AG09309 (cell line): ENCODE measurements around the gene PAOX.
"Not testable (repeated sequence)": the region's sequence is repeated elsewhere in the genome, so short reads cannot be mapped to it uniquely, and the experiment has no call there.

Source experiments
- DNase-seq: peaks from one replicate; pipeline ENCODE4 v3.0.0-alpha.2; 2010; ENCODE audit warnings: low read depth
- H3K4me3 ChIP-seq: 2 replicates; pipeline ENCODE4 v1.5.1; 2011; ENCODE audit warnings: mild to moderate bottlenecking, low read depth, low read length, moderate library complexity; ENCODE audit not compliant: control insufficient read depth
- TF ChIP-seq, protein P1 (sequence below): IDR thresholded peaks from 2 replicates; pipeline ENCODE4 v1.5.1; 2011; ENCODE audit warnings: mild to moderate bottlenecking, low read depth, low read length, inconsistent platforms; ENCODE audit not compliant: insufficient read depth, control insufficient read depth; ENCODE audit errors: missing control alignments

PAOX gene

DNA sequence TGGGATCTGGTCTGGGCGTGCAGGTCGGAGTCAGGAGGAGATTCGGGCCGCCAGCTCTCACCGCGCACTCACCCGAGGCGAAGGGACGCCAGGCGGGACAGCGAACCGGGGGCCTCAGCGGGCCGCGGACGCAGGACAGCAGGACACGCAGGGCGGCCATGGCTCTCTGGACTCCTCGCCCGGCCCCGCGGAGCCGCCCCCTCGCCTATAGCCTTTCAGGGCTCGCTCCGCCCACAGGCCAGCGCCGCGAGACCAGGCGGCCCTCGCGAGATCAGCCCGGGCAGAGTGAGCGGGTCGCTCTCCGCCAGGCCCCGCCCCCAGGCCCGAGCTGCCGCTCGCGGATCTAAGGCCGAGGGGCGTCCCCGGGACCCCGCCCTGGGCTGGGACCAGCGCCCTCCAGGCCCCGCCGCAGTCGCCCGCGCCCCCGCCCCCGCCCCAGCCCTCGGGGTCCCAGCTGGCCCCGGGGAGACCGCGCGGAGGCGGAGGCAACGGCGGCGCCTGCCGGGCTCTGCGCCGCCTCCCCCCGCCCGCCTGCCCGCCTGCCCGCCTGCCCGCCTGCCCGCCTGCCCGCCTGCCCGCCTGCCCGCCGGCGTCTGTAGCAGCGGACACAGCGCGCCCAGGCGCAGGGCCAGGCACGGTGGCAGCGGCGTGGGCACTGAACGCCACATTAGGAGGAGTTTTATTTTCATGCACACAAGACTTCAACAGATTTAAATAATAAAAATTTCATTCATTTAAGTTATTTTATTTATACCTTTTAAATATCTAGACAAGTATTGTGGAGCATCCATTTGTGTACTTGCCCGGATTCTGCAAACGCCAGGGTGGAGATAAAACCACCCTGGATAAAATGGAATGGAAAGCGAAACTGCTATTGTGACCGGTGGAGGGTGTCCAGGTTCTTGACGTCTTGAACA, 5.6 kb upstream of the PAOX start, which contains the start of gene ECHS1:
TSS of gene ECHS1 (minus strand) at position 181 of the 917 bp plus-strand sequence. CDS start at position 160, 21 bp downstream.
- H3K4me3 ChIP-seq: peak within 1 kb of the TSS; percentile 93
- TF ChIP-seq, protein P1, sequence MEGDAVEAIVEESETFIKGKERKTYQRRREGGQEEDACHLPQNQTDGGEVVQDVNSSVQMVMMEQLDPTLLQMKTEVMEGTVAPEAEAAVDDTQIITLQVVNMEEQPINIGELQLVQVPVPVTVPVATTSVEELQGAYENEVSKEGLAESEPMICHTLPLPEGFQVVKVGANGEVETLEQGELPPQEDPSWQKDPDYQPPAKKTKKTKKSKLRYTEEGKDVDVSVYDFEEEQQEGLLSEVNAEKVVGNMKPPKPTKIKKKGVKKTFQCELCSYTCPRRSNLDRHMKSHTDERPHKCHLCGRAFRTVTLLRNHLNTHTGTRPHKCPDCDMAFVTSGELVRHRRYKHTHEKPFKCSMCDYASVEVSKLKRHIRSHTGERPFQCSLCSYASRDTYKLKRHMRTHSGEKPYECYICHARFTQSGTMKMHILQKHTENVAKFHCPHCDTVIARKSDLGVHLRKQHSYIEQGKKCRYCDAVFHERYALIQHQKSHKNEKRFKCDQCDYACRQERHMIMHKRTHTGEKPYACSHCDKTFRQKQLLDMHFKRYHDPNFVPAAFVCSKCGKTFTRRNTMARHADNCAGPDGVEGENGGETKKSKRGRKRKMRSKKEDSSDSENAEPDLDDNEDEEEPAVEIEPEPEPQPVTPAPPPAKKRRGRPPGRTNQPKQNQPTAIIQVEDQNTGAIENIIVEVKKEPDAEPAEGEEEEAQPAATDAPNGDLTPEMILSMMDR: no peak
- peak; percentile 44 for DNase-seq

DNA sequence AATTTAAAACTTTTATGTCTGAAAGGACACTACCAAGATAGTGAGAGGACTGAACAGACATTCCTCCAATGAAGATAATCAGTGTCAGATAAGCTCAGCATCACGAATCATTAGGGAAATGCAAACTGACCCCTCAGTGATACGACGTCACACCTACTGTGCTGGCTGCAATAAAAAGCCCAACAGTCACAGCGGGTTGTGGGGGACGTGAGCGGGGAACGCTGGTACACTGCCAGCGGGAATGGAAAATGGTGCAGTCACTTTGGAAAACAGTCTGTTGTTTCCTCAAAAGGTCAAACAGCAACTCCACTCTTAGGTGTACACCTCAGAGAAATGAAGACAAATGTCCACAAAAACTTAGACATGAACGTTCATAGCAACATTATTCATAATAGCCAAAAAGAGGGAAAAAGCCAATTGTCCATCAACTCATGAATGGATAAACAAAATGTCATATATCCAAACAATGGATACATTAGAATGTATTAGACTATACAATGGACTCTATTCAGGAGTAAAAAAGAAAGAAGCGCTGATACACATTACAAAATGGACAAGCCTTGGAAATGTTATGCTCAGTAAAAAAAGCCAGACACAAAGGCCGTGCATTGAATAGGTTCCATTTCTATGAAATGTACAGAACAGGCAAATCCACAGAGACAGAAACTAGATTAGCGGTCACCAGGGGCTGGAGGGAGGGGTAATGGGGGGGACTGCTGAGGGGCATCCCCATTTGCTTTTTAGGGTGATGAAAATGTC, 3.5 kb upstream of the PAOX start:
- no peak for DNase-seq
- H3K4me3 ChIP-seq: no peak overlapping the region

DNA sequence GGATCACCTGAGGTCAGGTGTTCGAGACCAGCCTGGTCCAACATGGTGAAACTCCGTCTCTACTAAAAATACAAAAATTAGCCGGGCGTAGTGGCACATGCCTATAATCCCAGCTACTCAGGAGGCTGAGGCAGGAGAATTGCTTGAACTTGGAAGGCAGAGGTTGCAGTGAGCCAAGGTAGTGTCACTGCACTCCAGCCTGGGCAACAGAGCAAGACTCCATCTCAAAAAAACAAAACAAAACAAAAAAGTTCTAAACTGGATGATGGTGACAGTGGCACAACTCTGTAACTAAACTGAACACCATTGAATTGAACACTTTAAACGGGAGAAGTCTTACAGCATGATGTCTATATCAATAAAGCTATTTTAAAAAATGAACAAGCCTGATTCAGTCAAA, 2.9 kb upstream of the PAOX start:
- DNase-seq, H3K4me3 ChIP-seq: not testable (repeated sequence)

More for the DNA sequence above, 3.5 kb upstream of the PAOX start:
- TF ChIP-seq, protein P1: no peak

- no peak for DNase-seq
- TF ChIP-seq, protein P1: no peak
- no peak overlapping the region for H3K4me3 ChIP-seq
These were observed 1.8 kb upstream of the PAOX start for GRCh38 chr10:133377025-133377817.

DNA sequence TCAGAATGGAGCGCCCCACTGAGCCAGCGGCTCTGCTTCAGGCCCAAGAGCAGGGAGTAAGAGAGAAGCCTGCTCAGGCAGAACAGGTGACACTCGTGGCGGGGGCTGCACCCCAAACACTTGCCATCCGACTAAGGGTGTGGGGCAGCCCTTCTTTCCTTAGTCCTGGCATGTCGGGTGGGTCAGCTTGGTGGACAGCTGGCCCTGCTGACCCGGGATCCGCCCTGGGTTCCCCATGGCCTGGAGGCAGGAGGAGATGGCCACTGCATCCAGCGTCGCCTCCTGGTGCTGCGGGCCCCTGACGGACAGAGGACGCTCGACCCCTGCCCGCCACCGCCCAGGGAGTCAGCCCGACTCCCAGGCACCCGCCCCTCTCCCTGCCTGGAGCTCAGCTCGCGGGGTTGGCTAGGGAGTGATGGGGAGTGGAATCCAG, 1.2 kb upstream of the PAOX start:
- TF ChIP-seq, protein P1: no peak
- DNase-seq: no peak
- H3K4me3 ChIP-seq: peak overlapping the region; percentile 74

DNA sequence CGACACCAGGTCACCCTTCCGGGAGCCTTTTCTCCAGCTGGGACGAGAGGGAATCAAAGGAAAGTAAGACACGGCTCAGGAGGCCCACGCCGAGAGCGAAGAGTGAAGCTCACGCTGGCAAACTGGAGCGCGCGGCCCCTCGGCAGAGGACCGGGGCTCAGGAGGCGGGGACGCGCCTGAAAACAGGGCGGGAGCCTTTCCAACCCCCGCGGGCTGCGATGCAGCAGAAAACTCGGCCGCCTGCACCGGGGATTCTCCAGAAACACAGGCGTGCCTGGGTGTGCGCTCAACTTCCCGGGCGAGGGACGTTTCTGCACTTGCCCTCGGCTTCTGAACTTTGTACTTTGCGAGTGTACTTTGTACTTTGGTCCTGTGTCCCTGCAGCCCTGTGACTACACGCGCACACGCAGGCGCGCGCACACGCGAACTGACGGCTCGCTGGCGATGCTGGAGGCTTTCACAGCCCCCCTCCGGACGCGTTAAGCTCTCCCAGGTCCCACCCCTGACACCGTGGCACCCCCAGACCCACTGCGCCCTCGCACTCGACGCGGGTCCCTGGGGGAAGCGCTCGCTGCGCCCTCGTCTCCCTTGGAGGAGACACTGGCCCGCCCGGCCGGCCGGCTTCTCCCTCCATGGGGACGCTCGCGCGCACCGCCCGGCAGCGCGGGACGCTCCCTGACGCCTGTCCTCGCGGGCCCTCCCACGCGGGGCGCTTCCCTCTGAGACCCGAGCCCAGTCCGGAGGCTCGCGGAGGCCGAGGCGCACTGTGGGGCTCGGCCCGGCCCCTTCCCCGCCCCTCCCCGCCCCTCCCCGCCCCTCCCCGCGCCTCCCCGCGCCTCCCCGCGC, 588 bp upstream of the PAOX start:
- TF ChIP-seq, protein P1: no peak
- no peak for DNase-seq
- peak overlapping the region; percentile 74 for H3K4me3 ChIP-seq
